GM23338 (cell line): ENCODE measurements around the gene INPP1. TPM values are rescaled to one million over a fixed set of nuclear protein-coding genes. Genes with fewer than 3 reads are reported as not detected.

Source experiments
- ATAC-seq: fragments of 200-7000 bp; cut with Tn5 transposase; 3 replicates; pipeline ENCODE4 v1.9.1; 2020
- DNase-seq: peaks from one replicate; pipeline ENCODE4 v3.0.0-alpha.2; 2015; ENCODE audit warnings: low spot score
- H2AFZ ChIP-seq: fragments of 200-600 bp; sonication (generic); 2 replicates; pipeline ENCODE4 v1.8.0; 2016; ENCODE audit warnings: antibody characterized with exemption, mild to moderate bottlenecking, moderate library complexity
- H3F3A ChIP-seq: fragments of 200-600 bp; sonication (generic); replicated peaks from 2 replicates; pipeline ENCODE4 v1.8.0; 2017; ENCODE audit warnings: antibody characterized with exemption, mixed run types, low read depth
- H3K27ac ChIP-seq: fragments of 200-600 bp; sonication (generic); 2 replicates; pipeline ENCODE4 v1.6.1; 2016; ENCODE audit warnings: low read depth
- H3K27me3 ChIP-seq: fragments of 200-600 bp; sonication (generic); 2 replicates; pipeline ENCODE4 v1.8.0; 2016; ENCODE audit warnings: mild to moderate bottlenecking, mixed run types, moderate library complexity; ENCODE audit not compliant: insufficient read depth
- H3K36me3 ChIP-seq: fragments of 200-600 bp; sonication (generic); 2 replicates; pipeline ENCODE4 v1.8.0; 2016; ENCODE audit warnings: mild to moderate bottlenecking; ENCODE audit not compliant: insufficient read depth
- H3K4me1 ChIP-seq: fragments of 200-600 bp; sonication (generic); 2 replicates; pipeline ENCODE4 v1.8.0; 2016; ENCODE audit warnings: mild to moderate bottlenecking, moderate library complexity; ENCODE audit not compliant: insufficient read depth
- H3K4me2 ChIP-seq: fragments of 200-600 bp; sonication (generic); 2 replicates; pipeline ENCODE4 v1.7.1; 2017; ENCODE audit warnings: mixed run types
- H3K4me3 ChIP-seq: fragments of 200-600 bp; sonication (generic); 2 replicates; pipeline ENCODE4 v1.6.1; 2016; ENCODE audit warnings: mixed run types
- H3K79me2 ChIP-seq: fragments of 200-600 bp; sonication (generic); replicated peaks from 2 replicates; pipeline ENCODE4 v1.8.0; 2017; ENCODE audit warnings: mild to moderate bottlenecking; ENCODE audit not compliant: insufficient read depth
- H3K9me2 ChIP-seq: fragments of 200-600 bp; sonication (generic); 2 replicates; pipeline ENCODE4 v1.8.0; 2017; ENCODE audit not compliant: insufficient read depth
- H4K20me1 ChIP-seq: fragments of 200-600 bp; sonication (generic); replicated peaks from 2 replicates; pipeline ENCODE4 v1.8.0; 2017; ENCODE audit warnings: mild to moderate bottlenecking; ENCODE audit not compliant: insufficient read depth
- H3K27ac Mint-ChIP-seq: 2 replicates; pipeline ENCODE4 v1.8.0; 2020; ENCODE audit warnings: inconsistent platforms, mild to moderate bottlenecking, moderate library complexity, mixed read lengths
- H3K27me3 Mint-ChIP-seq: 3 replicates; pipeline ENCODE4 v1.8.0; 2022; ENCODE audit warnings: low read depth, mild to moderate bottlenecking, moderate library complexity, mixed read lengths, inconsistent platforms; ENCODE audit not compliant: insufficient read depth, poor library complexity
- H3K36me3 Mint-ChIP-seq: 3 replicates; pipeline ENCODE4 v1.8.0; 2021; ENCODE audit warnings: low read depth, mild to moderate bottlenecking, inconsistent platforms, moderate library complexity, mixed read lengths
- H3K4me1 Mint-ChIP-seq: 3 replicates; pipeline ENCODE4 v1.8.0; 2020; ENCODE audit warnings: mild to moderate bottlenecking, inconsistent platforms, mixed read lengths
- H3K4me3 Mint-ChIP-seq: 3 replicates; pipeline ENCODE4 v1.8.0; 2021; ENCODE audit warnings: moderate library complexity, mild to moderate bottlenecking, inconsistent platforms, mixed read lengths
- H3K9me3 Mint-ChIP-seq: 3 replicates; pipeline ENCODE4 v1.8.0; 2020; ENCODE audit warnings: moderate library complexity, mild to moderate bottlenecking, inconsistent platforms, mixed read lengths
- CREB1 ChIP-seq: fragments of 250-450 bp; sonication (Bioruptor Pico); IDR thresholded peaks from 2 replicates; pipeline ENCODE4 v1.5.0; 2020; ENCODE audit warnings: low read depth, mild to moderate bottlenecking, moderate library complexity
- ZNF114 ChIP-seq: fragments of 250-450 bp; sonication (Bioruptor Pico); IDR thresholded peaks from 2 replicates; pipeline ENCODE4 v1.5.0; 2020; ENCODE audit warnings: mild to moderate bottlenecking, moderate library complexity
- polyA plus RNA-seq: library from polyadenylated mRNA; unstranded; fragments of >200 nt; fragmentation: Nextera tagmentation; extraction: Ambion mirVana; gene quantifications from 2 replicates; pipeline ENCODE4 v1.2.1, GENCODE V29; 2016
- total RNA-seq: library from RNA; depleted of rRNA; stranded (reverse); fragments of >200 nt; shearing (Covaris generic); gene quantifications from 2 replicates; pipeline ENCODE4 v1.2.3, GENCODE V29; 2014
- TF ChIP-seq, protein P1 (sequence below): fragments of 250-450 bp; sonication (Bioruptor Pico); IDR thresholded peaks from 2 replicates; pipeline ENCODE4 v1.5.0; 2020; ENCODE audit warnings: mild to moderate bottlenecking, moderate library complexity
- TF ChIP-seq, protein P2 (sequence below): IDR thresholded peaks from one replicate; pipeline ENCODE4 v1.6.1; 2018; ENCODE audit warnings: antibody characterized with exemption; ENCODE audit not compliant: unreplicated experiment

Gene INPP1
- total and polyA plus RNA-seq, 2 experiments from 2014 or later = 2.6 to 6.5 TPM

DNA sequence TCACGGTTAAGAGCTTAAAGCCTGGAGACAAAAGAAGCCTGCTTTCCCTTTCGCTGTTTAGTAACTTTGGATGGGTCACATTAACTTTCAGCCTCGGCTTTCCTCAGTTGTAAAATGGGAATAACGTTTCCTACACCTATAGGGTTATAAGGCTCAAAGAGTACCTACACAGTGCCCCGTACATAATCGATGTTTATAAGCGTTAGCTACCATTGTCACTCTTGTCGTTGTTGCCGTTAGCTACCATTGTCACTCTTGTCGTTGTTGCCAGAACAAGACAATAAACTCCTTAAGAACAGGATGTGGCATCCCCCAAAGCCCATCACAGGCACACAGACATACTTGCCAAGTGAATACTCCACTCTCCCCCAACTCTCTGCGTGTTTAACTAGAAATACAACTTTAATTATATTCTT lies 63.9 kb downstream of the INPP1 start (continued):
- TF ChIP-seq, protein P1, sequence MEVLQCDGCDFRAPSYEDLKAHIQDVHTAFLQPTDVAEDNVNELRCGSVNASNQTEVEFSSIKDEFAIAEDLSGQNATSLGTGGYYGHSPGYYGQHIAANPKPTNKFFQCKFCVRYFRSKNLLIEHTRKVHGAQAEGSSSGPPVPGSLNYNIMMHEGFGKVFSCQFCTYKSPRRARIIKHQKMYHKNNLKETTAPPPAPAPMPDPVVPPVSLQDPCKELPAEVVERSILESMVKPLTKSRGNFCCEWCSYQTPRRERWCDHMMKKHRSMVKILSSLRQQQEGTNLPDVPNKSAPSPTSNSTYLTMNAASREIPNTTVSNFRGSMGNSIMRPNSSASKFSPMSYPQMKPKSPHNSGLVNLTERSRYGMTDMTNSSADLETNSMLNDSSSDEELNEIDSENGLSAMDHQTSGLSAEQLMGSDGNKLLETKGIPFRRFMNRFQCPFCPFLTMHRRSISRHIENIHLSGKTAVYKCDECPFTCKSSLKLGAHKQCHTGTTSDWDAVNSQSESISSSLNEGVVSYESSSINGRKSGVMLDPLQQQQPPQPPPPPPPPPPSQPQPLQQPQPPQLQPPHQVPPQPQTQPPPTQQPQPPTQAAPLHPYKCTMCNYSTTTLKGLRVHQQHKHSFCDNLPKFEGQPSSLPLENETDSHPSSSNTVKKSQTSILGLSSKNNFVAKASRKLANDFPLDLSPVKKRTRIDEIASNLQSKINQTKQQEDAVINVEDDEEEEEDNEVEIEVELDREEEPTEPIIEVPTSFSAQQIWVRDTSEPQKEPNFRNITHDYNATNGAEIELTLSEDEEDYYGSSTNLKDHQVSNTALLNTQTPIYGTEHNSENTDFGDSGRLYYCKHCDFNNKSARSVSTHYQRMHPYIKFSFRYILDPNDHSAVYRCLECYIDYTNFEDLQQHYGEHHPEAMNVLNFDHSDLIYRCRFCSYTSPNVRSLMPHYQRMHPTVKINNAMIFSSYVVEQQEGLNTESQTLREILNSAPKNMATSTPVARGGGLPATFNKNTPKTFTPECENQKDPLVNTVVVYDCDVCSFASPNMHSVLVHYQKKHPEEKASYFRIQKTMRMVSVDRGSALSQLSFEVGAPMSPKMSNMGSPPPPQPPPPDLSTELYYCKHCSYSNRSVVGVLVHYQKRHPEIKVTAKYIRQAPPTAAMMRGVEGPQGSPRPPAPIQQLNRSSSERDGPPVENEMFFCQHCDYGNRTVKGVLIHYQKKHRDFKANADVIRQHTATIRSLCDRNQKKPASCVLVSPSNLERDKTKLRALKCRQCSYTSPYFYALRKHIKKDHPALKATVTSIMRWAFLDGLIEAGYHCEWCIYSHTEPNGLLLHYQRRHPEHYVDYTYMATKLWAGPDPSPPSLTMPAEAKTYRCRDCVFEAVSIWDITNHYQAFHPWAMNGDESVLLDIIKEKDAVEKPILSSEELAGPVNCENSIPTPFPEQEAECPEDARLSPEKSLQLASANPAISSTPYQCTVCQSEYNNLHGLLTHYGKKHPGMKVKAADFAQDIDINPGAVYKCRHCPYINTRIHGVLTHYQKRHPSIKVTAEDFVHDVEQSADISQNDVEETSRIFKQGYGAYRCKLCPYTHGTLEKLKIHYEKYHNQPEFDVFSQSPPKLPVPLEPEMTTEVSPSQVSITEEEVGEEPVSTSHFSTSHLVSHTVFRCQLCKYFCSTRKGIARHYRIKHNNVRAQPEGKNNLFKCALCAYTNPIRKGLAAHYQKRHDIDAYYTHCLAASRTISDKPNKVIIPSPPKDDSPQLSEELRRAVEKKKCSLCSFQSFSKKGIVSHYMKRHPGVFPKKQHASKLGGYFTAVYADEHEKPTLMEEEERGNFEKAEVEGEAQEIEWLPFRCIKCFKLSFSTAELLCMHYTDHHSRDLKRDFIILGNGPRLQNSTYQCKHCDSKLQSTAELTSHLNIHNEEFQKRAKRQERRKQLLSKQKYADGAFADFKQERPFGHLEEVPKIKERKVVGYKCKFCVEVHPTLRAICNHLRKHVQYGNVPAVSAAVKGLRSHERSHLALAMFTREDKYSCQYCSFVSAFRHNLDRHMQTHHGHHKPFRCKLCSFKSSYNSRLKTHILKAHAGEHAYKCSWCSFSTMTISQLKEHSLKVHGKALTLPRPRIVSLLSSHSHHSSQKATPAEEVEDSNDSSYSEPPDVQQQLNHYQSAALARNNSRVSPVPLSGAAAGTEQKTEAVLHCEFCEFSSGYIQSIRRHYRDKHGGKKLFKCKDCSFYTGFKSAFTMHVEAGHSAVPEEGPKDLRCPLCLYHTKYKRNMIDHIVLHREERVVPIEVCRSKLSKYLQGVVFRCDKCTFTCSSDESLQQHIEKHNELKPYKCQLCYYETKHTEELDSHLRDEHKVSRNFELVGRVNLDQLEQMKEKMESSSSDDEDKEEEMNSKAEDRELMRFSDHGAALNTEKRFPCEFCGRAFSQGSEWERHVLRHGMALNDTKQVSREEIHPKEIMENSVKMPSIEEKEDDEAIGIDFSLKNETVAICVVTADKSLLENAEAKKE = no peak
- TF ChIP-seq, protein P2, sequence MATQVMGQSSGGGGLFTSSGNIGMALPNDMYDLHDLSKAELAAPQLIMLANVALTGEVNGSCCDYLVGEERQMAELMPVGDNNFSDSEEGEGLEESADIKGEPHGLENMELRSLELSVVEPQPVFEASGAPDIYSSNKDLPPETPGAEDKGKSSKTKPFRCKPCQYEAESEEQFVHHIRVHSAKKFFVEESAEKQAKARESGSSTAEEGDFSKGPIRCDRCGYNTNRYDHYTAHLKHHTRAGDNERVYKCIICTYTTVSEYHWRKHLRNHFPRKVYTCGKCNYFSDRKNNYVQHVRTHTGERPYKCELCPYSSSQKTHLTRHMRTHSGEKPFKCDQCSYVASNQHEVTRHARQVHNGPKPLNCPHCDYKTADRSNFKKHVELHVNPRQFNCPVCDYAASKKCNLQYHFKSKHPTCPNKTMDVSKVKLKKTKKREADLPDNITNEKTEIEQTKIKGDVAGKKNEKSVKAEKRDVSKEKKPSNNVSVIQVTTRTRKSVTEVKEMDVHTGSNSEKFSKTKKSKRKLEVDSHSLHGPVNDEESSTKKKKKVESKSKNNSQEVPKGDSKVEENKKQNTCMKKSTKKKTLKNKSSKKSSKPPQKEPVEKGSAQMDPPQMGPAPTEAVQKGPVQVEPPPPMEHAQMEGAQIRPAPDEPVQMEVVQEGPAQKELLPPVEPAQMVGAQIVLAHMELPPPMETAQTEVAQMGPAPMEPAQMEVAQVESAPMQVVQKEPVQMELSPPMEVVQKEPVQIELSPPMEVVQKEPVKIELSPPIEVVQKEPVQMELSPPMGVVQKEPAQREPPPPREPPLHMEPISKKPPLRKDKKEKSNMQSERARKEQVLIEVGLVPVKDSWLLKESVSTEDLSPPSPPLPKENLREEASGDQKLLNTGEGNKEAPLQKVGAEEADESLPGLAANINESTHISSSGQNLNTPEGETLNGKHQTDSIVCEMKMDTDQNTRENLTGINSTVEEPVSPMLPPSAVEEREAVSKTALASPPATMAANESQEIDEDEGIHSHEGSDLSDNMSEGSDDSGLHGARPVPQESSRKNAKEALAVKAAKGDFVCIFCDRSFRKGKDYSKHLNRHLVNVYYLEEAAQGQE = no peak
- TF ChIP-seq CREB1 (CRISPR knock-in tag) = no peak

DNA sequence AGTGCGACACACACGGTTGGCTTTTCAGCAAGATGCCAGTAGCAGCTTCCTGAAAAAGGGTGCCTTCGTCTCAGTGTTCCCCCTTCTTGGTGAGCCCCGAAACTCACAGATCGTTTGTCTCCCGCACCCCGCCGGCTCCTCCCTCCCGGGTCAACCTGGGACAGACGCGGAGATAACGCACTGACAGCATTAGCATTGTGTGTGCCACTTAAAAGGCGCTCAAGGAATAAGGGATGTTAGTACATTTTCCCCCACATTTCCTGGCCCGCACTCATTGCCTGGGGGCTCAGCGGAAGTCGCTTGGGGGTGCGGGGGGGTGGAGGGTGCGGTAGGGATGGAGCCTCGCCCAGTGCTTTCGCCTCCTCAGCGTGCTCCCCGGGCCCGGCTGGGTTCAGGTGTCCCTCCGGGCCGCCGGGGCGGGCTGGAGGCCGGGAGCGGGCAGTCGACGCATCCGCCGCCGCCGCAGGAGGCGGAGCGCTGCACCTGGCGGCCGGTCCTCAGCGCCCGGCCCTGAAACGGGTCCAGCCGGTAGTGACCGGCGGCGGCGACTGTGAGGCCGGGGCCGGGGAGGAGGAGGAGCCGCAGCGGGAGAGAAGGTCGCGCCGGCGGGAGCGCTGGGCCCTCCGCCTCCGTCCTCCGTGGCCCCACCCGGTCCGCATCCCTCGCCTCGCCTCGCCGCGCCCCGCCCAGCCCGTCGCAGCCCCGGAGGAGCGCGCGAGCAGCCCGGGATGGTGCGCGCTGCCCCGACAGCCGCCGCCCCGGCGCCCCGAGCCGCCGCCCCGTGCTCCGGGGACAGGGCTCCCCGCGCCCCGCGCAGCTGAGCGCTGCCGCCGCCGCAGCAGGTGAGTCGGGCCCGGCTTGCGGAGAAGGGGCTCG lies 64.5 kb downstream of the INPP1 start, which contains the start of gene MFSD6:
TSS of gene MFSD6 (plus strand) at position 694 of the 876 bp plus-strand sequence. CDS start 27,675 bp downstream, outside the sequence.
- Histone ChIP-seq H3K9me2 (no peaks in the 10 kb centered on the region), H3K4me2 (peak within 1 kb of the TSS; percentile 98), H3K79me2 (no peaks in the 10 kb centered on the region), H3K27ac (no peak within 1 kb of the TSS), H3K27me3 (peaks cover 48% of the 10 kb centered on the region), H3K4me3 (peak within 1 kb of the TSS; percentile 90), H2AFZ (peak within 1 kb of the TSS; percentile 100), H3K4me1 (peaks cover 31% of the 10 kb centered on the region), H4K20me1 (no peaks in the 10 kb centered on the region), H3K36me3 (no peaks in the 10 kb centered on the region), H3F3A (no peaks in the 10 kb centered on the region)
- Mint-ChIP-seq H3K9me3 (no peaks in the 10 kb centered on the region), H3K4me1 (peaks cover 22% of the 10 kb centered on the region), H3K36me3 (no peaks in the 10 kb centered on the region), H3K27me3 (peaks cover 7% of the 10 kb centered on the region), H3K27ac (no peak within 1 kb of the TSS), H3K4me3 (peak within 1 kb of the TSS; percentile 82)
- no peak for TF ChIP-seq ZNF114 (CRISPR knock-in tag)
- DNase-seq (peak; percentile 70), ATAC-seq (peak; percentile 79)
